SHP77 (cell line): Measurements from ENCODE around the gene MCM5.

Experiments used
- DNase-seq, 2 experiments: peaks; one replicate each; lab custom pipeline; 2025; lab: John Stamatoyannopoulos, UW

MCM5 gene

GRCh38 chr22:35399678-35400500 lies at the start of gene MCM5:
Gene MCM5 (plus strand): TSS chr22:35400140. CDS start chr22:35400439, 299 bp downstream.
- DNase-seq: peak; percentile 96 to 98

GRCh38 chr22:35350539-35351503 lies 49.1 kb upstream of the MCM5 start:
- DNase-seq: peak; percentile 87 to 88

- peak; percentile 40 to 49 for DNase-seq
These were observed 47.5 kb upstream of the MCM5 start for GRCh38 chr22:35352214-35353111.

GRCh38 chr22:35353318-35353717 lies 46.6 kb upstream of the MCM5 start:
- DNase-seq: no peak

GRCh38 chr22:35354068-35354467 lies 45.9 kb upstream of the MCM5 start:
- DNase-seq: no peak

GRCh38 chr22:35357883-35358621 lies 41.9 kb upstream of the MCM5 start:
- DNase-seq: no peak

- DNase-seq: no peak
These were observed 40.4 kb upstream of the MCM5 start for GRCh38 chr22:35359380-35360065.

- DNase-seq: no peak
These were observed 38.9 kb upstream of the MCM5 start for GRCh38 chr22:35361001-35361558.

- DNase-seq: no peak
These were observed 36.3 kb upstream of the MCM5 start for GRCh38 chr22:35363566-35364086.

GRCh38 chr22:35364230-35364629 lies 35.7 kb upstream of the MCM5 start:
- peak; percentile 37 to 48 for DNase-seq

GRCh38 chr22:35367331-35367886 lies 32.5 kb upstream of the MCM5 start:
- no peak for DNase-seq

- DNase-seq: no peak
These were observed 31.6 kb upstream of the MCM5 start for GRCh38 chr22:35368386-35368785.

- DNase-seq: no peak
These were observed 29.9 kb upstream of the MCM5 start for GRCh38 chr22:35369996-35370395.

GRCh38 chr22:35373781-35374180 lies 26.2 kb upstream of the MCM5 start:
- DNase-seq: no peak

GRCh38 chr22:35375031-35375430 lies 24.9 kb upstream of the MCM5 start:
- DNase-seq: no peak

GRCh38 chr22:35375526-35375925 lies 24.4 kb upstream of the MCM5 start:
- DNase-seq: no peak

GRCh38 chr22:35376728-35377472 lies 23.0 kb upstream of the MCM5 start:
- DNase-seq: peak; percentile 78 to 92

GRCh38 chr22:35377735-35378134 lies 22.2 kb upstream of the MCM5 start:
- no peak for DNase-seq

GRCh38 chr22:35378621-35379020 lies 21.3 kb upstream of the MCM5 start:
- DNase-seq: no peak
